Measurements from ENCODE around the gene RNF40.

The RNF40 gene

DNA sequence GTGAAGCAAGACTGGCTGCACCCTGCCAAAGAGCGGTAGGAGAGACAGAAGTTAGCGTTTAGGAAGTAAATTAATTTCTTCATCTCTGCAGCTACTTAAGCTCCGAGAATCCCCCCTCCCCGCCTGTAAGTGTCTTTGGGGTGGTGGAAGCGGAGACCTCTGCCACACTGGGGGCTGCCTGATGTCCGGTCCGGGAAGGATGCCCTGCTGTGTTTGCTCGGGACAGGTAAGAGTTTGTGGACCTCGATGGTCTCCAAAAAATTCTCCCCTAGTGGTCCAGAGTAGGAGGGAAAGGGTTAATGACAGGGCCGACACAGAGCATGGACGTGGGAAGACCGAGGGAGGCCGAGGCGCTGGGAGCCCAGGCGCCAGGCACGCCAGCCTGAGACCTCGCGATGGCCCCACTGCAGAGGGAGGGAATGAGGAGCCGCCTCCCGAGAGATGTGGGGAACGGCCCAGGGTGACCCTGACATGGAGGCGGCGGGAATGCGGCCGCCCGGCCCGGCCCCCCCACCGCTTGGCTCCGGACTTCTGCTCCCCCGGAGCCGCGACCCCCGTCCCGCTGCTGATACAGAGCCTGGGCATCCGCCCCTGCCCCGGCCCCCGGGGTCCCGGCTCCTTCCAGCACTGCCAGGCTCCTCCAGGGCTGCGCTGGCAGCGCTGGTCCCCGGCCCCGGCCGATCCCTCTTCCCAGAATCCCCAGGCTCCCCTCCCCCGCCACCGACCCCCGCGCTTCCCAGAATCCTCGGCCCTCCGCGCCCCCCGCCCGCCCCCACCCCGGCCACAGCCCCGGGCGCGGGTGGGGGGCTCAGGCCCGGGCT lies 24.2 kb downstream of the RNF40 start:
- in situ Hi-C loops (cut with MboI; ENCODE audit: low pct_unique_long_range_greater_than_20kb, low sequenced_read_pairs, unreplicated experiment): no loop called here
- no peak for DNase-seq (ENCODE audit: low spot score)
- TF ChIP-seq, protein P1, sequence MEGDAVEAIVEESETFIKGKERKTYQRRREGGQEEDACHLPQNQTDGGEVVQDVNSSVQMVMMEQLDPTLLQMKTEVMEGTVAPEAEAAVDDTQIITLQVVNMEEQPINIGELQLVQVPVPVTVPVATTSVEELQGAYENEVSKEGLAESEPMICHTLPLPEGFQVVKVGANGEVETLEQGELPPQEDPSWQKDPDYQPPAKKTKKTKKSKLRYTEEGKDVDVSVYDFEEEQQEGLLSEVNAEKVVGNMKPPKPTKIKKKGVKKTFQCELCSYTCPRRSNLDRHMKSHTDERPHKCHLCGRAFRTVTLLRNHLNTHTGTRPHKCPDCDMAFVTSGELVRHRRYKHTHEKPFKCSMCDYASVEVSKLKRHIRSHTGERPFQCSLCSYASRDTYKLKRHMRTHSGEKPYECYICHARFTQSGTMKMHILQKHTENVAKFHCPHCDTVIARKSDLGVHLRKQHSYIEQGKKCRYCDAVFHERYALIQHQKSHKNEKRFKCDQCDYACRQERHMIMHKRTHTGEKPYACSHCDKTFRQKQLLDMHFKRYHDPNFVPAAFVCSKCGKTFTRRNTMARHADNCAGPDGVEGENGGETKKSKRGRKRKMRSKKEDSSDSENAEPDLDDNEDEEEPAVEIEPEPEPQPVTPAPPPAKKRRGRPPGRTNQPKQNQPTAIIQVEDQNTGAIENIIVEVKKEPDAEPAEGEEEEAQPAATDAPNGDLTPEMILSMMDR (IDR thresholded peaks at IDR 0.05; ENCODE audit: extremely low read depth, insufficient read depth, missing control alignments): no peak

DNA sequence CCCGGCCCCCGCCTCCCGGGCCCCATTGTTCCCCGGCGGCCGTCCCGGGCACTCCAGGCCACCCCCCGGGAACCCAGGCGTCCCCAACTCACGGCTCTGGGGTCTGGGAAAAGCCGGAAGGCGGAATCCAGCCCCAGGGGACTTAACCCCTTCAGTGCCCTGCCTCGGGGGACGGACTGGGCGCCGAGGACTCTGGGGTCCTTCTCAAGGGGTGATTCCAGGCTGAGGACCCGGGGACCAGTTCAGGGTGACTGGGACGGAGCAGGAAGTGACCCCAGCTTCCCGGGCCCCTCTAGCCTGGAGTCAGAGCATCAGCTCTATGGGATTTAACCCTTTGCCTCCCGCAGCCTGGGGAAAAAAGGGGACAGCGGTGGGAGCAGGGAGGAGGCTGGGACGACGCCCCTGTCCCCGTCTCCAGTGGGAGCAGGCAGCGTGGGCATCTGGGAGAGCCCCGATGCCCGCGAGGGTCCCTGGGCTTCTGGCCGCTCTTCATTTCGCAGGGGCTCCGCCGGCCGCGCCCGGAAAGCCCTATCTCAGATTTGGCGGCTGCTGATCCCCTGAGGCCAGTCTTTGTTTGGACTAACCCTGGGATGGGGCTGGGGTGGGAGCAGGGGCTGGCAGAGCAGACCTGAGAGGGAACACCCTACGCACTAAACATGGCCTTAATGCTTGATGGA lies 25.0 kb downstream of the RNF40 start, which contains the start of gene ZNF629:
ZNF629 (minus strand) TSS at position 270 of the 677 bp plus-strand sequence. CDS start 2,723 bp downstream, outside the sequence.
- TF ChIP-seq, protein P1 (IDR thresholded peaks at IDR 0.05; ENCODE audit: extremely low read depth, insufficient read depth, missing control alignments): no peak
- DNase-seq (ENCODE audit: low spot score): no peak
- in situ Hi-C loops (cut with MboI; ENCODE audit: low pct_unique_long_range_greater_than_20kb, low sequenced_read_pairs, unreplicated experiment): no loop called here

DNA sequence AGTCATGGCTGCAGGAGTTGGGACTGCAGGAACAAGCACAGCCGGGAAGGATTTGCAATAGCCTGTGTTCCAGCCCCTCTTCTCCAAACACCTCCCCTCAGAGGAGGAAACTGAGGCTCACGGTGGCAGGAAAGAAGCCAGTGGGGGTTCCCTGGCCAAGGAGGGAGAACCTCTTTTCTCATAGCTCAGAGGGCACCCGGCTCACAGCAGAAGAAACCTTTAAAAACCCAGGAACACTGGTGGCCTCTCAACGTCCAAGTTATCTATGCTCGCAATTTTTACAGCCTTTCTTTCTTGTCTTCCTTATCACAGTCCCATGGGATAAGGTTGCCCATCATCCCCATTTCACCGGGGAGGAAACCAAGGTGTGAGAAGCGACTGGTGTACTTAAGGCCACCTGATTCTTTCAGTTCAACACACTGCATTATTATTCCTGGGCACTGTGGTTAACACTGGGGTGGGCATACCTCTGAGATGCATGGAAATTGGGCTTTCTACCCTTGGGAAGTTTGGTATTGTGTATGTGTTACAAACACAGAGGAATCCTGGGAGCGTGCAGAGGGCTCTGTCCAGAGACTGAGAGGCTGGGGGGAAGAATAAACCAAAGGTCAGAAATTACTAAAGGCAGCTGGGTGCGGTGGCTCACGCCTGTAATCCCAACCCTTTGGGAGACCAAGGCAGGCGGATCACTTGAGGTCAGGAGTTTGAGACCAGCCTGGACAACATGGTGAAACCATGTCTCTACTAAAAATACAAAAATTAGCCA lies 25.7 kb downstream of the RNF40 start:
- in situ Hi-C loops (cut with MboI; ENCODE audit: low pct_unique_long_range_greater_than_20kb, low sequenced_read_pairs, unreplicated experiment): no loop called here
- DNase-seq (ENCODE audit: low spot score): no peak
- TF ChIP-seq, protein P1 (IDR thresholded peaks at IDR 0.05; ENCODE audit: extremely low read depth, insufficient read depth, missing control alignments): no peak

DNA sequence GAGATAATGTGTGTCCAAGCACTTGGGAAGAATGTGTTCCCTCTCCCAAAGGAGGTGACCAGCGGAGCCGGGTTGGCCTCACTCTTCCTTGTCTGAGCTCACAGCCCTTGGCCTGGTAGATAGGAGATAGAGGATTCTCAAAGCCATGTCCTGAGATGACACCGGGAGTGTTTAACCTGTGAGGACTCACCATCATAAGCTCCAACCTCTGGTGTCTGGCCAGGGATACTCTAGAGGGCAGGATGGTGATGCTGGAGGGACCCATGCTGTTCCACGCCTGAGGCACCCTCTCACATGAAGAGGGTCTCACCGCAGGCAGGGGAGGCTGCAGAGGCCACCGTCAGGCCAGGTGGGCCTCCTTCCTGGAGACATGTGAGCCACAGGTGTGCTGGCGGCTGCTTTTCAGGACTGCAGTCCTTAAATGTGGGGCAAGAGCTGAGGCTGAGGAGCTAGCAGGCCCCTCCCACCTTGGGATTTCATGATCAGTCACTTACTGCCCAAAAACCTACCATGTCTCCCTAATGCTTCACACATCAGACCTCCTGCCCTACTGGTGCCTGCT lies 31.5 kb downstream of the RNF40 start:
- TF ChIP-seq, protein P1 (IDR thresholded peaks at IDR 0.05; ENCODE audit: extremely low read depth, insufficient read depth, missing control alignments): no peak
- no peak for DNase-seq (ENCODE audit: low spot score)
- in situ Hi-C loops (cut with MboI; ENCODE audit: low pct_unique_long_range_greater_than_20kb, low sequenced_read_pairs, unreplicated experiment): no loop called here

DNA sequence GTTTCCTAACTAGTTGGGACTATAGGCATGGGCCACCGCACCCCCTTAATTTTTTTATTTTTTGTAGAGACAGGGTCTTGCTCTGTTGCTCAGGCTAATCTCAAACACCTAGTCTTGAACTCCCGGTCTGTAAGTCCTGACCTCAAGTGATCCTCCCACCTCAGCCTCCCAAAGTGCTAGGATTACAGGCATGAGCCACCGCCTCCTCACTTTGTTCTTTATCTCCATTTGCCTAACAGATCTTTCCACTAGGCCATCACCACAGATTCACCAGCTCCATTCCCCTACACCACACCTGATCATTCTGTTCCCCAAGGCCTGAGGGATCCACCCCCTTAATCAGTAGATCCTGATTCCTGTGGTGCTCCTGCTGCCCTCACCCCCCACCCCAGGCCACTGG lies 32.5 kb downstream of the RNF40 start:
- no peak for DNase-seq (ENCODE audit: low spot score)
- in situ Hi-C loops (cut with MboI; ENCODE audit: low pct_unique_long_range_greater_than_20kb, low sequenced_read_pairs, unreplicated experiment): no loop called here
- TF ChIP-seq, protein P1 (IDR thresholded peaks at IDR 0.05; ENCODE audit: extremely low read depth, insufficient read depth, missing control alignments): no peak

DNA sequence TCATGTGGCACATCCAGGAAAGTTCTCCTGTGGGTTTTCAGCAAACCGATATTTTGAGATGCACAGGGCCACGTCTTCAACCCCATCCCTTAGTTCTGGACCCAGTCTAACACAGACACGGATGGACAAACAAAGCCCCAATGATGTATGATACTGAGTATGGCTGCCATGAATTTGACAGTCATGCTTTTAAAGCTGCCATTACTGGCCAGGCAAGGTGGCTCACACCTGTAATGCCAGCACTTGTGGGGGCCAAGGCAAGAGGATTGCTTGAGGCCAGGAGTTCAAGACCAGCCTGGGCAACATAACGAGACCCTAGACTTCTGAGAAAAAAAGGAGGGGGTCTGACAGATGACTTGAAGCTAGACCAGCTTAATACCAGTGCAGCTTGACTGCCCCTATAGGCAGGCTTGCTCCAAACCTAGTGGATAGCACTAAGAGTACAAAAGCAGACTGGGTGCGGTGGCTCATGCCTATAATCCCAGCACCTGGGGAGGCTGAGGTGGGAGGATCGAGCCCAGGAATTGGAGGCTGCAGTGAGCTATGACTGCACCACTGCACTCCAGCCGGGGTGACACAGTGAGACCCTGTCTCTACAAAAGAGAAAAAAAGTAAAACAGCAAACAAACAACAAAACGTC lies 35.7 kb downstream of the RNF40 start:
- DNase-seq (ENCODE audit: low spot score): no peak
- TF ChIP-seq, protein P1 (IDR thresholded peaks at IDR 0.05; ENCODE audit: extremely low read depth, insufficient read depth, missing control alignments): peak; percentile 5
- in situ Hi-C loops (cut with MboI; ENCODE audit: low pct_unique_long_range_greater_than_20kb, low sequenced_read_pairs, unreplicated experiment): no loop called here

Measured in GM13977 (cell line).